Stimulated activated CD4-positive, alpha-beta T cell treated with anti-CD3 and anti-CD28 coated beads, Interleukin-15, amount 100 ng/mL, for 48 hours (primary cell): ENCODE data around the gene CAV3.
A peak's percentile ranks its signal among the peaks of the same experiment; 100 is the strongest.

Experiments
- DNase-seq, 2 donors: peaks; one replicate each; pipeline ENCODE4 v3.0.0-alpha.2; 2020; ENCODE audit warnings: low read depth in 2 of 2

CAV3 gene

GRCh38 chr3:8761866-8762265, 28.3 kb downstream of the CAV3 start:
- DNase-seq, result no peak

GRCh38 chr3:8762607-8763377, 29.2 kb downstream of the CAV3 start:
- no peak for DNase-seq

- no peak for DNase-seq
These were observed 30.9 kb downstream of the CAV3 start for GRCh38 chr3:8764528-8764927.

GRCh38 chr3:8765528-8765927, 31.9 kb downstream of the CAV3 start:
- no peak for DNase-seq

GRCh38 chr3:8766148-8766547, 32.5 kb downstream of the CAV3 start:
- DNase-seq, result no peak

- no peak for DNase-seq
These were observed 33.7 kb downstream of the CAV3 start for GRCh38 chr3:8767256-8767666.

GRCh38 chr3:8767667-8768363, 34.2 kb downstream of the CAV3 start:
- DNase-seq, result no peak

GRCh38 chr3:8768364-8769087, 34.9 kb downstream of the CAV3 start:
- no peak for DNase-seq

GRCh38 chr3:8769088-8769822, 35.7 kb downstream of the CAV3 start, which contains the start of gene OXTR:
Gene OXTR, minus strand, starts transcription at chr3:8769613. Its CDS starts 1,426 bp downstream, at chr3:8768187.
- peak in 1 of 2 donors; percentile 59 for DNase-seq

GRCh38 chr3:8773941-8774542, 40.4 kb downstream of the CAV3 start:
- DNase-seq, result no peak

- no peak for DNase-seq
These were observed 41.6 kb downstream of the CAV3 start for GRCh38 chr3:8775181-8775580.

- no peak for DNase-seq
These were observed 42.0 kb downstream of the CAV3 start for GRCh38 chr3:8775602-8776001.

GRCh38 chr3:8776406-8776805, 42.8 kb downstream of the CAV3 start:
- no peak for DNase-seq

GRCh38 chr3:8777201-8777977, 43.8 kb downstream of the CAV3 start:
- DNase-seq, result no peak

- DNase-seq, result no peak
These were observed 44.3 kb downstream of the CAV3 start for GRCh38 chr3:8777978-8778267.

- no peak for DNase-seq
These were observed 44.9 kb downstream of the CAV3 start for GRCh38 chr3:8778475-8778874.

GRCh38 chr3:8780279-8780678, 46.7 kb downstream of the CAV3 start:
- no peak for DNase-seq

- DNase-seq, result no peak
These were observed 51.3 kb downstream of the CAV3 start for GRCh38 chr3:8784676-8785435.

- DNase-seq, result no peak
These were observed 56.9 kb downstream of the CAV3 start for GRCh38 chr3:8790529-8790928.

- no peak for DNase-seq
These were observed 59.6 kb downstream of the CAV3 start for GRCh38 chr3:8793242-8793641.
